ENCODE measurements around the gene ENOX2.

Gene ENOX2

GRCh38 chrX:130702867-130703707 lies 199.9 kb downstream of the ENOX2 start:
- H3K9ac ChIP-seq (ENCODE audit: insufficient read length) = no peak overlapping the region
- no peaks in the 10 kb centered on the region for H3K36me3 ChIP-seq (ENCODE audit: insufficient read depth, low read length)
- no peaks in the 10 kb centered on the region for H3K9me3 ChIP-seq (ENCODE audit: low read depth, low read length)
- peak overlapping the region; percentile 21; the same call in 1 of the 2 replicates for H3K27ac ChIP-seq
- H3K4me3 ChIP-seq = no peak overlapping the region
- TF ChIP-seq POLR2AphosphoS5 (IDR thresholded peaks at IDR 0.05; ENCODE audit: borderline replicate concordance, low read depth, low read length) (no peak), EZH2 (IDR thresholded peaks at IDR 0.05) (no peak), FOXP2 (optimal IDR thresholded peaks at IDR 0.05; ENCODE audit: control extremely low read depth, extremely low read length, insufficient read depth) (no peak)
- DNase-seq (ENCODE audit: low read depth, low spot score) = no peak

DNA sequence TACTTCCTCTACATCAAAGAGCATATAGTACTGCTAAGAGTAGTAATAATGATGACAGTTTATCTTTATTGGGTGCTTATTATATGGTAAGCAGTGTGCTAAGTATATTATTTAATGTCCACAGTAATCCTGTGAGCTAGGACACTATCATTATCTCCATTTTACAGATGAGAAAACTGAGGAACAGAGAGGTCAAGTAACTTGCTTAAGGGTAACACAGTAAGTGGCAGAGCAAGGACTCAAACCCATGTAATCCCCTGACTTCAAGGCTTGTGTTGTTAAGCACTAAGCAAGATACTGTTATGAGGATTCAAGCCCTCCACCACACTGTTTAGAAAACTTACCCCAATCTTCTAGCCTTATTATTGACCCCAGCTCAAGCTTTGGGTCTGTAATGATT lies 202.4 kb downstream of the ENOX2 start:
- Histone ChIP-seq H3K36me3 (ENCODE audit: insufficient read depth, low read length) (no peaks in the 10 kb centered on the region), H3K27ac (no peak overlapping the region), H3K9me3 (ENCODE audit: low read depth, low read length) (no peaks in the 10 kb centered on the region), H3K4me3 (no peak overlapping the region), H3K9ac (ENCODE audit: insufficient read length) (no peak overlapping the region)
- no peak for DNase-seq (ENCODE audit: low read depth, low spot score)
- TF ChIP-seq POLR2AphosphoS5 (IDR thresholded peaks at IDR 0.05; ENCODE audit: borderline replicate concordance, low read depth, low read length) (no peak), EZH2 (IDR thresholded peaks at IDR 0.05) (no peak), FOXP2 (optimal IDR thresholded peaks at IDR 0.05; ENCODE audit: control extremely low read depth, extremely low read length, insufficient read depth) (no peak)

- Histone ChIP-seq H3K27ac (no peak overlapping the region), H3K4me3 (no peak overlapping the region), H3K9ac (ENCODE audit: insufficient read length) (no peak overlapping the region), H3K9me3 (ENCODE audit: low read depth, low read length) (no peaks in the 10 kb centered on the region), H3K36me3 (ENCODE audit: insufficient read depth, low read length) (no peaks in the 10 kb centered on the region)
- no peak for TF ChIP-seq POLR2AphosphoS5 (IDR thresholded peaks at IDR 0.05; ENCODE audit: borderline replicate concordance, low read depth, low read length)
- TF ChIP-seq FOXP2 (optimal IDR thresholded peaks at IDR 0.05; ENCODE audit: control extremely low read depth, extremely low read length, insufficient read depth) = no peak
- TF ChIP-seq EZH2 (IDR thresholded peaks at IDR 0.05) = no peak
- no peak for DNase-seq (ENCODE audit: low read depth, low spot score)
Observed at GRCh38 chrX:130699618-130700017, 203.4 kb downstream of the ENOX2 start.

DNA sequence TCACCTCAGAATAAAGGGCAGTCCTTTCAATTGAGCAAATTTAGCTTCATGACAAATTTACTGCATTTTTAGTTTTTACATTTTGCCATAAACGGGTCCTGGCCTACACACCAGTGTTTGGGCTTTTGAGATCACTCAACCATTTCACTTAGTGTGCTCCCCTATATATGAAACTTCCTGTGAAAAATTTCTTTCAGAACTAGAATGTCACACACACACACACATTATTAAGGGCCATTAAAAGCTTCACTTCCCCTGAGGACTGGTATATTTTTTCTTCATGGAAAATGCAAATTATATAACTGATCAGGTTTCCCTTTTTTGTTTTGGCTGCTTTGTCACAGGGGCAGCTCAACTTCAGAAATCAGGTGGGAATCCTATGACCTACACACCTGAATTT lies 206.5 kb downstream of the ENOX2 start:
- H3K27ac ChIP-seq = no peak overlapping the region
- DNase-seq (ENCODE audit: low read depth, low spot score) = no peak
- H3K9me3 ChIP-seq (ENCODE audit: low read depth, low read length) = no peaks in the 10 kb centered on the region
- H3K4me3 ChIP-seq = no peak overlapping the region
- no peaks in the 10 kb centered on the region for H3K36me3 ChIP-seq (ENCODE audit: insufficient read depth, low read length)
- no peak overlapping the region for H3K9ac ChIP-seq (ENCODE audit: insufficient read length)
- TF ChIP-seq POLR2AphosphoS5 (IDR thresholded peaks at IDR 0.05; ENCODE audit: borderline replicate concordance, low read depth, low read length) = no peak
- TF ChIP-seq FOXP2 (optimal IDR thresholded peaks at IDR 0.05; ENCODE audit: control extremely low read depth, extremely low read length, insufficient read depth) = no peak
- TF ChIP-seq EZH2 (IDR thresholded peaks at IDR 0.05) = no peak

GRCh38 chrX:130695931-130696330 lies 207.1 kb downstream of the ENOX2 start:
- TF ChIP-seq EZH2 (IDR thresholded peaks at IDR 0.05) = no peak
- no peak for TF ChIP-seq FOXP2 (optimal IDR thresholded peaks at IDR 0.05; ENCODE audit: control extremely low read depth, extremely low read length, insufficient read depth)
- TF ChIP-seq POLR2AphosphoS5 (IDR thresholded peaks at IDR 0.05; ENCODE audit: borderline replicate concordance, low read depth, low read length) = no peak
- no peak for DNase-seq (ENCODE audit: low read depth, low spot score)
- H3K4me3 ChIP-seq = no peak overlapping the region
- H3K36me3 ChIP-seq (ENCODE audit: insufficient read depth, low read length) = no peaks in the 10 kb centered on the region
- no peaks in the 10 kb centered on the region for H3K9me3 ChIP-seq (ENCODE audit: low read depth, low read length)
- H3K27ac ChIP-seq = no peak overlapping the region
- no peak overlapping the region for H3K9ac ChIP-seq (ENCODE audit: insufficient read length)

- no peak overlapping the region for H3K9ac ChIP-seq (ENCODE audit: insufficient read length)
- no peaks in the 10 kb centered on the region for H3K9me3 ChIP-seq (ENCODE audit: low read depth, low read length)
- DNase-seq (ENCODE audit: low read depth, low spot score) = no peak
- H3K36me3 ChIP-seq (ENCODE audit: insufficient read depth, low read length) = no peaks in the 10 kb centered on the region
- TF ChIP-seq FOXP2 (optimal IDR thresholded peaks at IDR 0.05; ENCODE audit: control extremely low read depth, extremely low read length, insufficient read depth) = no peak
- no peak for TF ChIP-seq POLR2AphosphoS5 (IDR thresholded peaks at IDR 0.05; ENCODE audit: borderline replicate concordance, low read depth, low read length)
- no peak for TF ChIP-seq EZH2 (IDR thresholded peaks at IDR 0.05)
- no peak overlapping the region for H3K27ac ChIP-seq
- no peak overlapping the region for H3K4me3 ChIP-seq
Observed at GRCh38 chrX:130694983-130695382, 208.0 kb downstream of the ENOX2 start.

DNA sequence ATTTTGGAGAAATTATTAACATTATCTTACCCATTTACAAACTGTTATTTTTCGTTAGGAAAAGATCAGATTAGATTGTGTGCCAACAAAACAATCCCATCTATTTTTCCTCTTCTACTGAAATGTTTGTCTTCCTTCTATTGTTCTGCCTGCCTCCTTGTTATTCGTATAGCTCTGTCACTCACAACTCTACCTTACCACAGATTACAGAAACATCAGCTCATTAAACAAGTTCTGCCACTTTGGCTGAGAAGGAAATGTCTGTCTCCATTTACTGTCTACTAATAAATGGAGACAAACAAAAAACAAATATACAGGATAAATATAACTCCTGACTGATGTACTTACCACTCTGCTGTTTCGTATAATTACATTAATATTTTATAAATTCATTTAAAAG lies 211.4 kb downstream of the ENOX2 start:
- DNase-seq (ENCODE audit: low read depth, low spot score) = no peak
- H3K9ac ChIP-seq (ENCODE audit: insufficient read length) = no peak overlapping the region

DNA sequence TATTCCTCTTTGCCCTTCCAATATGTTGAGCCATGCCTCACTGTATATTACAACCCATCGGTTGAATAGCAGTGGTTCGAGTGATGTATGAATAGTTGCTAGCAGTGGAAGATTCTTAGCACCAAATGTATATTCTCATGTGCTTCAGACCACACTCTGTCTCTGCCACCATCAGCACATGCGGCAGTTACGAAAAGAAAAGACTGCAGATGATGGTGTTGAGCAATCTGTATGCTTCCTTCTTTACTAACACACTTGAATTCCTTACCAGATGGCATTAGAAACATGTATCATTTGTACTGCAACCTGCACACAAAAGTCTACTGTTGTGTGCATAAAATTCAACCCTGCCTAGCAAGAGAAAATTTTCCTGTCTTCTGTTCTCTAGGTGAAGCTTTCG lies 214.6 kb downstream of the ENOX2 start:
- no peak for DNase-seq (ENCODE audit: low read depth, low spot score)
- H3K9me3 ChIP-seq (ENCODE audit: low read depth, low read length) = no peaks in the 10 kb centered on the region
- no peak overlapping the region for H3K27ac ChIP-seq
- H3K36me3 ChIP-seq (ENCODE audit: insufficient read depth, low read length) = no peaks in the 10 kb centered on the region
- no peak overlapping the region for H3K9ac ChIP-seq (ENCODE audit: insufficient read length)
- TF ChIP-seq FOXP2 (optimal IDR thresholded peaks at IDR 0.05; ENCODE audit: control extremely low read depth, extremely low read length, insufficient read depth) (no peak), EZH2 (IDR thresholded peaks at IDR 0.05) (no peak)
- no peak overlapping the region for H3K4me3 ChIP-seq

More for the DNA sequence above, 211.4 kb downstream of the ENOX2 start:
- TF ChIP-seq FOXP2 (optimal IDR thresholded peaks at IDR 0.05; ENCODE audit: control extremely low read depth, extremely low read length, insufficient read depth) (no peak), EZH2 (IDR thresholded peaks at IDR 0.05) (no peak), POLR2AphosphoS5 (IDR thresholded peaks at IDR 0.05; ENCODE audit: borderline replicate concordance, low read depth, low read length) (no peak)
- H3K36me3 ChIP-seq (ENCODE audit: insufficient read depth, low read length) = no peaks in the 10 kb centered on the region
- H3K9me3 ChIP-seq (ENCODE audit: low read depth, low read length) = no peaks in the 10 kb centered on the region
- H3K27ac ChIP-seq = no peak overlapping the region
- H3K4me3 ChIP-seq = no peak overlapping the region

Data from SK-N-MC (cell line).